ENCODE measurements around the gene SYNGR2. TPM values are rescaled to one million over a fixed set of nuclear protein-coding genes. Genes with fewer than 3 reads are reported as not detected.

The SYNGR2 gene
- total and polyA plus RNA-seq, 9 of the 15 experiments (the other 6 are each of a cell fraction or from before 2014, with no cell fraction given): 1.4 to 173 (median 87.8) TPM

GRCh38 chr17:78140169-78141051 is 28.0 kb upstream of the SYNGR2 start (continued):
- TF ChIP-seq, protein P1, sequence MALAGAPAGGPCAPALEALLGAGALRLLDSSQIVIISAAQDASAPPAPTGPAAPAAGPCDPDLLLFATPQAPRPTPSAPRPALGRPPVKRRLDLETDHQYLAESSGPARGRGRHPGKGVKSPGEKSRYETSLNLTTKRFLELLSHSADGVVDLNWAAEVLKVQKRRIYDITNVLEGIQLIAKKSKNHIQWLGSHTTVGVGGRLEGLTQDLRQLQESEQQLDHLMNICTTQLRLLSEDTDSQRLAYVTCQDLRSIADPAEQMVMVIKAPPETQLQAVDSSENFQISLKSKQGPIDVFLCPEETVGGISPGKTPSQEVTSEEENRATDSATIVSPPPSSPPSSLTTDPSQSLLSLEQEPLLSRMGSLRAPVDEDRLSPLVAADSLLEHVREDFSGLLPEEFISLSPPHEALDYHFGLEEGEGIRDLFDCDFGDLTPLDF (CRISPR knock-in tag; IDR thresholded peaks at IDR 0.05): 0 out of 2 replicates have a peak, but pooled peaks have one; percentile 25
- TF ChIP-seq ZNF57 (CRISPR knock-in tag; IDR thresholded peaks at IDR 0.05) (0 out of 2 replicates have a peak, but pooled peaks have one; percentile 9), ZNF398 (CRISPR knock-in tag; IDR thresholded peaks at IDR 0.05) (no peak), ZNF232 (CRISPR knock-in tag; IDR thresholded peaks at IDR 0.05) (no peak), CEBPB (tag; IDR thresholded peaks at IDR 0.05) (peak; percentile 34; the same call in 1 of the 2 replicates), HMGN3 (IDR thresholded peaks at IDR 0.05; ENCODE audit: borderline replicate concordance, extremely low read depth, insufficient read length, low read depth, low read length) (peak; percentile 92), SP1 (CRISPR knock-in tag; IDR thresholded peaks at IDR 0.05) (peak; percentile 99), ZNF263 (CRISPR knock-in tag; IDR thresholded peaks at IDR 0.05; ENCODE audit: borderline replicate concordance) (peak; percentile 45; the same call in 1 of the 2 replicates), SUPT5H (IDR thresholded peaks at IDR 0.05) (peak; percentile 81), E4F1 (CRISPR knock-in tag; IDR thresholded peaks at IDR 0.05; ENCODE audit: borderline replicate concordance) (no peak), NFIC (IDR thresholded peaks at IDR 0.05) (peak; percentile 57), MAFK (IDR thresholded peaks at IDR 0.05; ENCODE audit: low read length) (no peak), MYC (IDR thresholded peaks at IDR 0.05; ENCODE audit: low read depth, low read length) (peak; percentile 23), MYC (CRISPR knock-in tag; IDR thresholded peaks at IDR 0.05; ENCODE audit: borderline replicate concordance, low read depth) (no peak), POLR2B (IDR thresholded peaks at IDR 0.05; ENCODE audit: low read depth, partially characterized antibody) (peak; percentile 45)
- TF ChIP-seq, protein P2, sequence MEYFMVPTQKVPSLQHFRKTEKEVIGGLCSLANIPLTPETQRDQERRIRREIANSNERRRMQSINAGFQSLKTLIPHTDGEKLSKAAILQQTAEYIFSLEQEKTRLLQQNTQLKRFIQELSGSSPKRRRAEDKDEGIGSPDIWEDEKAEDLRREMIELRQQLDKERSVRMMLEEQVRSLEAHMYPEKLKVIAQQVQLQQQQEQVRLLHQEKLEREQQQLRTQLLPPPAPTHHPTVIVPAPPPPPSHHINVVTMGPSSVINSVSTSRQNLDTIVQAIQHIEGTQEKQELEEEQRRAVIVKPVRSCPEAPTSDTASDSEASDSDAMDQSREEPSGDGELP (CRISPR knock-in tag; IDR thresholded peaks at IDR 0.05; ENCODE audit: borderline replicate concordance): peak; percentile 81
- TF ChIP-seq, protein P3, sequence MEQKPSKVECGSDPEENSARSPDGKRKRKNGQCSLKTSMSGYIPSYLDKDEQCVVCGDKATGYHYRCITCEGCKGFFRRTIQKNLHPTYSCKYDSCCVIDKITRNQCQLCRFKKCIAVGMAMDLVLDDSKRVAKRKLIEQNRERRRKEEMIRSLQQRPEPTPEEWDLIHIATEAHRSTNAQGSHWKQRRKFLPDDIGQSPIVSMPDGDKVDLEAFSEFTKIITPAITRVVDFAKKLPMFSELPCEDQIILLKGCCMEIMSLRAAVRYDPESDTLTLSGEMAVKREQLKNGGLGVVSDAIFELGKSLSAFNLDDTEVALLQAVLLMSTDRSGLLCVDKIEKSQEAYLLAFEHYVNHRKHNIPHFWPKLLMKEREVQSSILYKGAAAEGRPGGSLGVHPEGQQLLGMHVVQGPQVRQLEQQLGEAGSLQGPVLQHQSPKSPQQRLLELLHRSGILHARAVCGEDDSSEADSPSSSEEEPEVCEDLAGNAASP (IDR thresholded peaks at IDR 0.05): no peak
- TF ChIP-seq, protein P4, sequence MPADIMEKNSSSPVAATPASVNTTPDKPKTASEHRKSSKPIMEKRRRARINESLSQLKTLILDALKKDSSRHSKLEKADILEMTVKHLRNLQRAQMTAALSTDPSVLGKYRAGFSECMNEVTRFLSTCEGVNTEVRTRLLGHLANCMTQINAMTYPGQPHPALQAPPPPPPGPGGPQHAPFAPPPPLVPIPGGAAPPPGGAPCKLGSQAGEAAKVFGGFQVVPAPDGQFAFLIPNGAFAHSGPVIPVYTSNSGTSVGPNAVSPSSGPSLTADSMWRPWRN (IDR thresholded peaks at IDR 0.05; ENCODE audit: low read depth): peak; percentile 94

All from K562 (cell line).